Endothelial cell of umbilical vein (primary cell): ENCODE data around the gene PTPRK. TPM values are rescaled to one million over a fixed set of nuclear protein-coding genes. Genes with fewer than 3 reads are reported as not detected.

ENCODE experiments used
- BruUV-seq: library from RNA; stranded (reverse); fragments of 400-500 nt; replicated peaks from 2 replicates; lab custom pipeline; 2021; lab: Mats Ljungman, UMichigan
- CTCF ChIA-PET: fragments of 300-600, 350-600 bp; sonication (Branson Sonifier 250); formaldehyde crosslinking; loops from one replicate; lab custom pipeline; 2021; ENCODE audit warnings: antibody characterized with exemption, inconsistent platforms; lab: Charles Lee
- POLR2A ChIA-PET: fragments of 300-600, 350-600 bp; sonication (Branson Sonifier 250); formaldehyde crosslinking; loops from one replicate; lab custom pipeline; 2021; ENCODE audit warnings: antibody characterized with exemption, inconsistent platforms; lab: Charles Lee
- DNase-seq: peaks from one replicate; pipeline ENCODE4 v3.0.0-alpha.2; 2011; ENCODE audit warnings: low read depth, low spot score
- FAIRE-seq: peaks from 2 replicates; lab custom pipeline; 2011; peaks lifted over from hg19 to GRCh38; lab: Jason Lieb, UNC
- H2AFZ ChIP-seq: 2 replicates; pipeline ENCODE4 v1.6.0; 2012; ENCODE audit warnings: low read depth, low read length, control low read depth, inconsistent platforms
- H3K27ac ChIP-seq: 2 replicates; pipeline ENCODE4 v1.5.1; 2011; ENCODE audit warnings: low read depth, mild to moderate bottlenecking, control low read depth, low read length, moderate library complexity; ENCODE audit not compliant: insufficient read depth
- H3K27me3 ChIP-seq, 2 experiments: 2 replicates each; pipeline versions ENCODE4 v1.6.0 to v1.6.1; 2011; ENCODE audit warnings: low read length in 2 of 2, mixed read lengths in 1 of 2; ENCODE audit not compliant: control insufficient read depth in 2 of 2, insufficient read depth in 2 of 2
- H3K36me3 ChIP-seq, 2 experiments: 2 replicates in 1 of 2; 3 replicates in 1 of 2; pipeline ENCODE4 v1.5.1; 2011; ENCODE audit warnings: low read length in 2 of 2, mild to moderate bottlenecking in 1 of 2, moderate library complexity in 1 of 2; ENCODE audit not compliant: control insufficient read depth in 2 of 2, insufficient read depth in 2 of 2; ENCODE audit errors: extremely low read depth in 1 of 2
- H3K4me1 ChIP-seq: 3 replicates; pipeline ENCODE4 v1.5.1; 2011; ENCODE audit warnings: mild to moderate bottlenecking, low read length; ENCODE audit not compliant: control insufficient read depth, insufficient read depth; ENCODE audit errors: extremely low read depth
- H3K4me2 ChIP-seq: 2 replicates; pipeline ENCODE4 v1.6.1; 2011; ENCODE audit warnings: low read length, control low read depth, mixed read lengths; ENCODE audit not compliant: insufficient read depth
- H3K4me3 ChIP-seq, 3 experiments: fragments of 200-600 bp in 1 of 3; sonication (generic), shearing (Covaris generic) in 1 of 3; replicated peaks in 1 of 3; 2 replicates each; pipeline ENCODE4 v1.5.1; 2011 to 2016; ENCODE audit warnings: control low read depth in 3 of 3, low read length in 3 of 3, mild to moderate bottlenecking in 2 of 3, inconsistent platforms in 1 of 3, low read depth in 1 of 3, moderate library complexity in 1 of 3; ENCODE audit not compliant: insufficient read depth in 1 of 3
- H3K79me2 ChIP-seq: 2 replicates; pipeline ENCODE4 v1.6.0; 2012; ENCODE audit warnings: low read length, inconsistent platforms; ENCODE audit not compliant: control insufficient read depth, insufficient read depth
- H3K9ac ChIP-seq: replicated peaks from 2 replicates; pipeline ENCODE3; 2011; ENCODE audit warnings: low read length, control low read depth; ENCODE audit not compliant: insufficient read depth; ENCODE audit errors: extremely low read depth
- H3K9me1 ChIP-seq: replicated peaks from 3 replicates; pipeline ENCODE4 v1.6.0; 2011; ENCODE audit warnings: mild to moderate bottlenecking, low read length; ENCODE audit not compliant: control insufficient read depth, insufficient read depth; ENCODE audit errors: extremely low read depth
- H3K9me3 ChIP-seq: replicated peaks from 2 replicates; pipeline ENCODE4 v1.5.1; 2012; ENCODE audit warnings: low read length, inconsistent platforms; ENCODE audit not compliant: control insufficient read depth, insufficient read depth
- H4K20me1 ChIP-seq: replicated peaks from 2 replicates; pipeline ENCODE3; 2011; ENCODE audit warnings: mild to moderate bottlenecking, low read length; ENCODE audit not compliant: control insufficient read depth, insufficient read depth; ENCODE audit errors: extremely low read depth
- CTCF ChIP-seq, 2 donors: IDR thresholded peaks; 1 replicate in 1 of 2; 2 replicates in 1 of 2; pipeline ENCODE4 v1.5.1; 2011; ENCODE audit warnings: low read length in 2 of 2, mild to moderate bottlenecking in 2 of 2, moderate library complexity in 2 of 2, control low read depth in 1 of 2, inconsistent platforms in 1 of 2, low read depth in 1 of 2; ENCODE audit not compliant: insufficient read depth in 1 of 2; ENCODE audit errors: extremely low read depth in 1 of 2
- EZH2 ChIP-seq: IDR thresholded peaks from 2 replicates; pipeline ENCODE4 v1.6.1; 2012; ENCODE audit warnings: borderline replicate concordance, low read depth, mild to moderate bottlenecking, moderate library complexity, low read length, inconsistent platforms; ENCODE audit not compliant: severe bottlenecking
- FOS ChIP-seq: IDR thresholded peaks from 2 replicates; pipeline ENCODE4 v1.6.1; 2011; ENCODE audit warnings: mild to moderate bottlenecking, low read length, moderate library complexity, borderline replicate concordance; ENCODE audit not compliant: insufficient read depth
- GATA2 ChIP-seq: IDR thresholded peaks from 2 replicates; pipeline ENCODE4 v1.7.0; 2011; ENCODE audit warnings: low read depth, mild to moderate bottlenecking, moderate library complexity, mixed read lengths, low read length; ENCODE audit not compliant: insufficient read length, insufficient read depth
- JUN ChIP-seq: IDR thresholded peaks from 2 replicates; pipeline ENCODE4 v1.6.1; 2011; ENCODE audit warnings: borderline replicate concordance, low read depth; ENCODE audit not compliant: insufficient read length, insufficient read depth
- MYC ChIP-seq: IDR thresholded peaks from one replicate; pipeline ENCODE4 v1.6.1; 2011; ENCODE audit warnings: mild to moderate bottlenecking, low read depth, low read length
- POLR2A ChIP-seq: IDR thresholded peaks from 2 replicates; pipeline ENCODE4 v1.6.1; 2012; ENCODE audit warnings: low read depth, mild to moderate bottlenecking, control low read depth, low read length
- POLR2AphosphoS5 ChIP-seq: IDR thresholded peaks from 2 replicates; pipeline ENCODE4 v1.6.1; 2012; ENCODE audit warnings: low read depth, mild to moderate bottlenecking, control low read depth, low read length, moderate library complexity; ENCODE audit not compliant: insufficient read depth
- dilution Hi-C: fragments of 300-500 bp; cut with MboI; formaldehyde crosslinking; loops from one replicate; pipeline ENCODE4 v1.15.0; 2019; ENCODE audit warnings: low sequenced_read_pairs; ENCODE audit not compliant: extremely low pct_ligation_motif_present
- intact Hi-C: fragments of 100-400 bp; cut with micrococcal nuclease; formaldehyde crosslinking; loops from one replicate; pipeline ENCODE4 v1.10.0; 2022
- polyA plus RNA-seq, 4 experiments: library from polyadenylated mRNA; depleted of rRNA in 3 of 4; stranded (reverse) in 3 of 4; unstranded in 1 of 4; fragments of >200 nt; gene quantifications; 2 replicates each; pipeline versions ENCODE4 v1.2.1 to v1.2.3, GENCODE V29; 2011 to 2012; ENCODE audit warnings: missing spikeins in 1 of 4
- total RNA-seq: library from RNA; stranded (reverse); gene quantifications from 2 replicates; pipeline ENCODE4 v1.2.3, GENCODE V29; 2021
- TF ChIP-seq, protein P1 (sequence below): IDR thresholded peaks from 2 replicates; pipeline ENCODE4 v1.6.1; 2011; ENCODE audit not compliant: insufficient read depth, insufficient read length

PTPRK gene
- total and polyA plus RNA-seq, 2 donors (not counting 3 experiments of a cell fraction or from before 2014, with no cell fraction given), result 15.2 to 74.0 TPM

GRCh38 chr6:128155826-128156225, 364.6 kb downstream of the PTPRK start:
- BruUV-seq, result no TSS peak
- Histone ChIP-seq H3K36me3 (no peaks in the 10 kb centered on the region), H3K4me3 (no peak overlapping the region), H3K9me1 (no peaks in the 10 kb centered on the region), H3K9ac (no peak overlapping the region), H2AFZ (no peak overlapping the region), H3K9me3 (no peaks in the 10 kb centered on the region), H3K79me2 (no peaks in the 10 kb centered on the region), H3K4me1 (peaks cover 11% of the 10 kb centered on the region), H3K27me3 (no peaks in the 10 kb centered on the region), H3K27ac (no peak overlapping the region), H3K4me2 (no peak overlapping the region), H4K20me1 (no peaks in the 10 kb centered on the region)
- no peak for TF ChIP-seq CTCF (IDR thresholded peaks at IDR 0.05; ENCODE audit: extremely low read depth in 1 of 2, insufficient read depth in 1 of 2, low read depth in 1 of 2, low read length in 2 of 2)
- TF ChIP-seq MYC, result no peak
- TF ChIP-seq EZH2, result no peak
- TF ChIP-seq, protein P1, sequence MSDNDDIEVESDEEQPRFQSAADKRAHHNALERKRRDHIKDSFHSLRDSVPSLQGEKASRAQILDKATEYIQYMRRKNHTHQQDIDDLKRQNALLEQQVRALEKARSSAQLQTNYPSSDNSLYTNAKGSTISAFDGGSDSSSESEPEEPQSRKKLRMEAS, result no peak
- TF ChIP-seq FOS, result no peak
- no peak for TF ChIP-seq POLR2A
- FAIRE-seq, result no peak
- intact Hi-C loops (no loop called here), dilution Hi-C loops (no loop called here)
- CTCF ChIA-PET, result no interaction called here
- no peak for DNase-seq
- POLR2A ChIA-PET, result no interaction called here

GRCh38 chr6:128152551-128152950, 367.8 kb downstream of the PTPRK start:
- no peaks in the 10 kb centered on the region for H3K4me1 ChIP-seq

More at GRCh38 chr6:128152551-128152950, 367.8 kb downstream of the PTPRK start:
- no peak overlapping the region for H3K4me2 ChIP-seq
- H3K27ac ChIP-seq, result no peak overlapping the region
- no peak overlapping the region for H2AFZ ChIP-seq
- no peaks in the 10 kb centered on the region for H3K9me3 ChIP-seq
- ChIA-PET POLR2A (no interaction called here), CTCF (no interaction called here)
- H3K4me3 ChIP-seq, result no peak overlapping the region
- no peaks in the 10 kb centered on the region for H3K27me3 ChIP-seq
- H3K9ac ChIP-seq, result no peak overlapping the region
- dilution Hi-C loops, result no loop called here
- no peak for FAIRE-seq
- intact Hi-C loops, result no loop called here
- no peaks in the 10 kb centered on the region for H3K79me2 ChIP-seq
- no peak for DNase-seq
- BruUV-seq, result no TSS peak
- H3K9me1 ChIP-seq, result no peaks in the 10 kb centered on the region
- no peaks in the 10 kb centered on the region for H4K20me1 ChIP-seq
- H3K36me3 ChIP-seq, result no peaks in the 10 kb centered on the region
- no peak for TF ChIP-seq EZH2
- no peak for TF ChIP-seq MYC
- TF ChIP-seq GATA2, result no peak
- no peak for TF ChIP-seq CTCF (IDR thresholded peaks at IDR 0.05; ENCODE audit: extremely low read depth in 1 of 2, insufficient read depth in 1 of 2, low read depth in 1 of 2, low read length in 2 of 2)
- TF ChIP-seq, protein P1, result no peak
- no peak for TF ChIP-seq POLR2AphosphoS5
- TF ChIP-seq JUN, result no peak
- TF ChIP-seq FOS, result no peak
- no peak for TF ChIP-seq POLR2A
